ENCODE results near the gene GSC2. TPM values are rescaled to one million over a fixed set of nuclear protein-coding genes. Genes with fewer than 3 reads are reported as not detected.

The GSC2 gene
- total and polyA plus RNA-seq, 9 of the 15 experiments (the other 6 are each of a cell fraction or from before 2014, with no cell fraction given): not detected

GRCh38 chr22:19132693-19133400 lies 17.2 kb downstream of the GSC2 start:
- no peak overlapping the region for H3K4me2 ChIP-seq (ENCODE audit: insufficient read depth, low read length)
- WGBS (ENCODE audit: insufficient coverage, low coverage, missing lambda C conversion rate): 73% methylated on average over 9 of the region's 9 CpGs
- ATAC-seq: no peak; the same call in 2 of the 3 replicates
- H3K36me3 ChIP-seq (ENCODE audit: control insufficient read depth, insufficient read depth, low read length): peaks cover 62% of the 10 kb centered on the region
- peaks cover 14% of the 10 kb centered on the region for H3K9me1 ChIP-seq (ENCODE audit: control insufficient read depth, insufficient read depth, low read length)
- POLR2A ChIA-PET: interaction anchor here (1.2 to 4.4 kb wide), 7 partner anchors 8 to 40 kb away, joined by 3 to 38 read pairs (median 18); partner anchors contain the start of genes DGCR2 and ESS2
- CTCF ChIA-PET (ENCODE audit: low intra/inter-chr PET ratio): no interaction called here
- H3K27me3 ChIP-seq (ENCODE audit: control insufficient read depth in 2 of 2, insufficient read depth in 2 of 2, low read length in 2 of 2): no peaks in the 10 kb centered on the region
- intact Hi-C loops (cut with micrococcal nuclease) (loop anchor here (10.0 kb wide), 1 partner anchor 58 kb away; no protein-coding TSS in a partner anchor), in situ Hi-C loops (cut with MboI) (no loop called here)
- no peak for DNase-seq (ENCODE audit: extremely low read depth in 1 of 4, low spot score in 3 of 4)
- BruUV-seq (replicated peaks): no TSS peak
- H3K4me1 ChIP-seq (replicated peaks in 1 of 2; ENCODE audit: control insufficient read depth in 2 of 2, insufficient read depth in 2 of 2, low read length in 2 of 2): peaks cover 0 to 37% of the 10 kb centered on the region in 2 experiments; a peak in 1 of 5 replicates
- no peaks in the 10 kb centered on the region for H3K79me2 ChIP-seq (ENCODE audit: control insufficient read depth, insufficient read depth, low read length)
- peaks cover 17% of the 10 kb centered on the region; the same call in 1 of the 2 replicates for H4K20me1 ChIP-seq (replicated peaks; ENCODE audit: control insufficient read depth, insufficient read depth, low read length)
- H3K9ac ChIP-seq (ENCODE audit: insufficient read depth in 1 of 2, low read depth in 2 of 2, low read length in 2 of 2): peak overlapping the region in 1 of 2 experiments; percentile 22; a peak in 1 of 4 replicates
- FAIRE-seq: no peak
- H3K27ac ChIP-seq (ENCODE audit: extremely low read depth, low read depth, low read length): no peak overlapping the region
- no peak overlapping the region for H2AFZ ChIP-seq (ENCODE audit: low read depth, low read length)
- no peaks in the 10 kb centered on the region for H3K9me3 ChIP-seq (replicated peaks; ENCODE audit: control insufficient read depth, insufficient read depth, low read depth, low read length)
- H3K4me3 ChIP-seq: no peak overlapping the region
- no peak for TF ChIP-seq NFIX (CRISPR knock-in tag; IDR thresholded peaks at IDR 0.05; ENCODE audit: low read depth)
- TF ChIP-seq ZNF561 (CRISPR knock-in tag; conservative IDR thresholded peaks at IDR 0.05): peak; percentile 20; the same call in 1 of the 2 replicates
- TF ChIP-seq LARP7 (IDR thresholded peaks at IDR 0.05): 0 out of 2 replicates have a peak, but pooled peaks have one; percentile 15
- no peak for TF ChIP-seq SMARCA4 (IDR thresholded peaks at IDR 0.05)
- peak; percentile 58 for TF ChIP-seq POLR2B (IDR thresholded peaks at IDR 0.05; ENCODE audit: low read depth, partially characterized antibody)
- peak; percentile 56; the same call in 1 of the 2 replicates for TF ChIP-seq RBFOX2 (IDR thresholded peaks at IDR 0.05; ENCODE audit: low read depth, low read length)
- peak; percentile 6 for TF ChIP-seq KAT2B (IDR thresholded peaks at IDR 0.05; ENCODE audit: low read depth, low read length)
- no peak for TF ChIP-seq ARNT (IDR thresholded peaks at IDR 0.05)
- TF ChIP-seq ZNF263 (CRISPR knock-in tag; IDR thresholded peaks at IDR 0.05; ENCODE audit: borderline replicate concordance): no peak
- no peak for TF ChIP-seq TCF3 (CRISPR knock-in tag; IDR thresholded peaks at IDR 0.05)
- peak; percentile 9 for TF ChIP-seq WHSC1 (IDR thresholded peaks at IDR 0.05; ENCODE audit: low read length)
- TF ChIP-seq ZNF41 (CRISPR knock-in tag; conservative IDR thresholded peaks at IDR 0.05): no peak
- 0 out of 2 replicates have a peak, but pooled peaks have one; percentile 22 for TF ChIP-seq CGGBP1 (CRISPR knock-in tag; IDR thresholded peaks at IDR 0.05)
- no peak for TF ChIP-seq SREBF2 (CRISPR knock-in tag; IDR thresholded peaks at IDR 0.05)
- peak; percentile 79 for TF ChIP-seq E2F8 (IDR thresholded peaks at IDR 0.05; ENCODE audit: low read depth, partially characterized antibody)
- no peak for TF ChIP-seq ZNF121 (CRISPR knock-in tag; conservative IDR thresholded peaks at IDR 0.05)
- TF ChIP-seq SIX5 (IDR thresholded peaks at IDR 0.05; ENCODE audit: borderline replicate concordance in 1 of 2, insufficient read depth in 1 of 2, low read depth in 1 of 2, low read length in 2 of 2): 0 out of 4 replicates have a peak, but pooled peaks of 1 of the 2 experiments have one; percentile 11
- no peak for TF ChIP-seq ILK (tag; IDR thresholded peaks at IDR 0.05; ENCODE audit: borderline replicate concordance, low read depth)
- no peak for TF ChIP-seq PHB2 (IDR thresholded peaks at IDR 0.05; ENCODE audit: low read depth)
- no peak for TF ChIP-seq ZNF764 (CRISPR knock-in tag; IDR thresholded peaks at IDR 0.05; ENCODE audit: low read depth)
- no peak for TF ChIP-seq ZNF232 (CRISPR knock-in tag; IDR thresholded peaks at IDR 0.05)
- peak; percentile 69 for TF ChIP-seq POLR2A (conservative IDR thresholded peaks at IDR 0.05)

All from K562 (cell line).